HG02678 (cell line): ENCODE results near the gene DDRGK1.
A peak's percentile ranks its signal among the peaks of the same experiment; 100 is the strongest.
"Not testable (repeated sequence)": the region's sequence is repeated elsewhere in the genome, so short reads cannot be mapped to it uniquely, and the experiment has no call there.

Source experiments
- ATAC-seq: cut with Tn5 transposase; IDR thresholded peaks from one replicate; pipeline ENCODE4 v1.9.1; 2021; ENCODE audit warnings: mild to moderate bottlenecking, moderate library complexity; ENCODE audit not compliant: unreplicated experiment

The DDRGK1 gene

GRCh38 chr20:3218307-3218988, 14.0 kb upstream of the DDRGK1 start:
- ATAC-seq = no peak

DNA sequence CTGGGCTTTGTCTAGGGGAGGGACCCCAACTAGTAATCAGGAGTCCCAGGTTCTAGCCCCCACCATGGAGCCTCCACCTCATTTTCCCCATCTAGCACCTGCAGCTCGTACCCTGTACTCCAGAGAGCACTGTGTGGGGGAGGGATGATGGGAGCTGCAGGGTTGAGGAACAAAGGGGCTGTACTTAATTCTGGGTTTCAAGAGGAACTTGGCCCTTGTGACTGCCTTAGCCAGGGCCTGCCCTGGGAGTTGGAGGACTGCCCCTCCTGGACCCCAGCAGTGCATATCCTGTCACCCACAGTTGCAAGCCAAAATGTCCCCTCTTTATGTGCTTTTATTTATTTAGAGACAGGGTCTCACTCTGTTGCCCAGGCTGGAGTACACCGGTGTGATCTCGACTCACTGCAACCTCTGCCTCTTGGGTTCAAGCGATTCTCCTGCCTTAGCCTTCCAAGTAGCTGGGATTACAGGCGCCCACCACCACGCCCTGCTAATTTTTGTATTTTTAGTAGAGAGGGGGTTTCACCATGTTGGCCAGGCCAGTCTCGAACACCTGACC, 11.0 kb upstream of the DDRGK1 start:
- not testable (repeated sequence) for ATAC-seq

DNA sequence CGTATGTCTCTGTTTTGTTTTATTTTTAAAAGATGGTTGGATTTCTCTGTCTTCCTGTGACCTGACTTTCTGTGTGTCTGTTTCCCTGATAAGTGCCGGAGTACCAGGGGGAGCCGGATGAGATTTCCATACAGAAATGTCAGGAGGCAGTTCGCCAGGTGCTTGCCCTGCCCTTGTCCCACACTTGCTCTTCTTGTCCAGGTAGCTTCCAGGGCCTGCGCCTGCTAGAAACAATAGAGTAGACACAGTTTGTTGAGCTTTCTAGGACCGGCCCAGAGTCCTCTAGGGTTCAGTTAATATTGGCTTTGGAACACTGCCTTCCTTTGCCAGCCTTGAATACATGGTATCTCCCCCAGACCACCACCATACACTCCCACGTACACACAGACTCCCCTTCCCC, 8.7 kb upstream of the DDRGK1 start:
- ATAC-seq = no peak

DNA sequence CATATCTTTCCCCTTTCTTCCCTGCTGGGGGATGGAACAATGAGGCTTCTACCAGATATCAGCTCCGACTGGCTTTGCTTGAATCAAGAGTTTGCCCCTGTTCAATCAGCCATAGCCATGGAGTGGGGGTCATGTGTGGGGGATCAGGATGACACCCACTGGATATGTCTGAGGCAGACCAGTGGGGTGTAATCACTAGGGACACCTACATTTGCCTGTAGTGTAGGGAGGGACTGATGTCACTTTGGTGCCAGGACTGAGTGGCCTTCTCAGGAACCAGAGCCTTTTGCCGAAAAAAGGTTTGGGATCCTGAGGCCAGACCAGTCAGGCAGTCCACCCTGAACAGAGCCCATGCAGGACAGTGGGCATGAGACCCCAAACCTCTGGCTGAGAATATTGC, 5.9 kb upstream of the DDRGK1 start:
- ATAC-seq = no peak

- ATAC-seq = peak; percentile 20
These were observed 5.5 kb upstream of the DDRGK1 start for GRCh38 chr20:3209946-3210317.

DNA sequence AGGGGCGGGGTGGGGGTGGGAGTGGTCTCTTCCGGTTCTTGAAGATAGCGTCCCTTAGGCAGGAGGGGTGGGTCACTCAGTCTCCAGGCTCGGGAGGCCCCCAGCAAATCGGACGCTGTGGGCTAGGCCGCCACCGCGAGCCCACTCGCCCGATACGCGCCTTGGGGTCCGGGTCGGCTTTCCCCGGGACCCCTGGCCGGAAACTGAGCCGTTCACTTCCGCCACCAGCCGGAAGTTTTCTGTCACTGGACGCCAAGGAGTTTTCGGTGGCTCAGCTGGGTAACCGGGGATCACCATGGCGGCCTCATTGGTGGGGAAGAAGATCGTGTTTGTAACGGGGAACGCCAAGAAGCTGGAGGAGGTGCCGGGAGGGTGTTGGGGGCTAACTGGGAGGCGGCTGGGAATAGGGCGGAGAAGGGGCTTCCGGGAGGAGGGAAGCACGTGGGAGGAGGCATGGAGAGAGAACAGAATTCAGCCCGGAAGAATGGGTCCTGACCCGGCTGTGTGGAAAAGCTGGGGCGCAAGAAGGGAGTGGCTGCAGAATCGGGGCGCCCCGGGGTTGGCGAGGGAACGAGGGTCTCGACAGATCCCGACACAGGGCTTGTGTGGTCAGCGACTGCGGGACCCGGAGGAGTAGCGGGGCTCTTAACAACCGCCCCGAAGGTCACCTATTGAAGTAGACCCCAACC, 4.9 kb upstream of the DDRGK1 start, which contains the start of gene ITPA:
ITPA (plus strand) TSS at position 242 of the 689 bp plus-strand sequence; CDS start at position 296, 54 bp downstream.
- ATAC-seq = peak; percentile 48

DNA sequence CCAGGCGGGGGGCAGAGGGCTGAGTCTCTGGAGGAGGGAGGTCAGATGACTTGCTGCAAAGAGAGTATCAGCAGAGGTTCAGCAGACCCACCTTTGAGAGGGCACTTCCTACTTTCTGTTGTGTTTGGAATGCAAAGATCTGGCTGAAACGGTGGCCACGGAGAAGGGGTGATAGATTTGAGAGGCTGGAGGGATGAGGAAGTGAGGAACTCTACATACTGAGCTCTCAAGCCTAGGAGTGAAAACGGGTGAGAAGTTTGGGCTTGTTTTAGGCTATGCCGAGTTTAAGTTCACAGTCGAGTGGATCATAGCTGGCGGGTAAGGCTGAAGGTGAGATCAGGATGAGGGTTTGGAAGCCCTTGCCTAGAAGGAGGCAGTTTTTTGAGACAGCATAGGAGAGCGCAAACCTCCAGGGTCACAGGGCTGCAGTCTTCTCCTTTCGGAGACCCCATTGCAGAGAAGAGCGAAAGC, 4.3 kb upstream of the DDRGK1 start:
- peak; percentile 3 for ATAC-seq

DNA sequence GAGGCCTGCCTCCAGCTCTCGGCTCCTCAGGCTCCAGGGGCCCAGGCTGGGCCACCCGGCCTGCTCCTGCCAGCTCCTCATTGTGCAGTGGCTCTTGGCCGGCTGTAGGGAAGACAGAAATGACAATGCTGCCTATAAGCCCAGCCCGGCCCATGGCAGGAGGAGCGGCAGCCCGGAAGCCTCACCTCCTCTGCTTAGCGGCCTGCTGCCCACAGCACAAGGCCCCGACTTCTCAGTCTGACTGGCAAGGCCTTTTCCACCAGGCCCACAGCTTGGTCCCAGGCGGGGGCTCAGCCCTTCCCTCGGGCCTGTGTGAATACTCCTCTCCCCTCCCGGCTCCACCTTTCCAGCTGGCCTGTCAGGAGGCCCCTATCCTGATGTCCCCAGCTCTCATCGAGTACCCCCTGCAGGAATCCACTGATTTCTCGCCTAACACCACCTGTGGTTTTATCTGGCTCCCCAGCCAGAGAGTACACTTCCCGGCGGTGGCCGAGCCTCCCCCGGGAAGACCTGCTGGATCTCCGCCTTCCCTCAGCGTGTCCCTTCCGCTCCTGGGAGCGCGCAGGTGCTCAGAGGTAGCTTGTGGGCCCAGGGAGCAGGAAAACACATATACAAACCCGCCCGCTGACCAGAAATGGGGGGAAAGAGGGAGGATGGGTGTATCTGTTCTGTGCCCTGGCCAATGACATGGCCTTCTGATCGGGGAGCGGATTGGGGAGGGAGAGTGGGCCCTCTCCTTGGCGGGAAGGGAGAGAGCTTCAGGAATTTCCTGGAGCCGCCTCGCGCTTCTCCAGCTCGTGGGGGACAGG, 963 bp downstream of the DDRGK1 start:
- peak; percentile 4 for ATAC-seq

DNA sequence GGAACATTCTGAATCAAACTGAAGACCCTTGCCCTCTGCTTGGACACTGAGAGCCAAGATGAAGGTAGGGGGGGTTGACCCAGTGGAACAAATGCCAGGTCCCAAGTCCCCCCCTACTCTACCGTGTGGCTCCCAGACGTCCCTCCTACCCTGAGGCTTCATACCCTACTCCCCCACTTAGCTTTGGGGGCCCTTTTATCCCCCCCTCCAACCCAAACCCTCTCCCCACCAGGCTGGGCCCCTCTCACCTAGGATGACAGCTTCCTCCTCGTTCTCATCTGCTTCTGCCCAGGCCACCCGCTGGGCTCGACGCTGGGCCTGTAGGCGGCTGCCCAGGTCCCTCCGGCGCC, 1.5 kb downstream of the DDRGK1 start:
- ATAC-seq = no peak

DNA sequence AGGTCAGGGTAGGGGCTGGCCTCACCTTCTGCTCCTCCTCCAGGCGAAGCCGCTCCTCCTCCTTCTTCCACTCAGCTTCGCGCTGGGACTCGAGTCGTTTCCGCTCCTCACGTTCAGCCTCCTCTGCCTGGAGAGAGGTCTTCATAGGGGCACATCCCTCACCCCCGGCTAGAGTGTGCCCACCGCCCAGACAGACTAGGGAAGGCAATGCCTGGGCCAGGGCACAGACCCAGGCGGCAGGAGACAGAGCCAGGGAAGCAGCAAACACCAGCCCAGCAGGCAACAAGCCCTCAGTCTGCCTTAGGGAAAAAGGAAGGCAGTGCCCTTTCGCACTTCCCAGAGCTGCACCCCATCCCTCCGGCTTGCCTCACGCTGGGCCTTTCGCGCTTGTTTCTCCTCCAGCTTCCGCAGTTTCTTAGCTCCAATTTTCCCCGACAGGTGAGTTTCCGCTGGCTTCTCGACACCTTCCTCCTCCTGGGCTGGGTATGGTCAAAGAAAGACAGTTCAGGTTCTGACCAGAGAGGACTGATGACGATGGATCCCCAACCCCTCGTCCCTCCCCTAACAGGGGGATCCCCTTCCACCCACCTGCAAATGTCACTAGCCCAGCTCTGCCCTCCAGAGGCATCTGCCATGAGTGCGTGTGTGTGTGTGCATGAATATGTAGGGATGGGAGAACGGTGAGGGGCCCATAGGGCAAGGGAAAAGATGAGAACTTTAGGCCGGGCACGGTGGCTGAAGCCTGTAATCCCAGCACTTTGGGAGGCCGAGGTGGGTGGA, 4.3 kb downstream of the DDRGK1 start:
- ATAC-seq = no peak

DNA sequence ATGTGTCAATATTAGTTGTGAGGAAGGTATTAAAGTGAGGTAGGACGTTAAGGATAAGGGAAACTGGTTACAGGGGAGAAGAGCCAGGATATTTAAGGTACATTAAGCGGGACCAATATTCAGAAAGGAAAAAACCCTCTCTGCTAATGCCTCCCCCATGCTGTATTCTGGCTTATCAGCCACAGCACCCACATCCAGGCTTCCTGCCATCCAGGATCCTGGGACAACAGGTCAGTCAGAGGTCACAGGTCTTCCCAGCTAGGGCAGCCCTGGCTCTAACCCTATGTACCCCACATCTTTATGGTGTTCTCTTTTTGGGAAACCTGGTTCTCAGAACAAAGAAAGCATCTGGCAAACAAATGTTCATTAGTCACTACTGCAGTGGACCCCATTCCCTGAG, 5.3 kb downstream of the DDRGK1 start:
- no peak for ATAC-seq

- no peak for ATAC-seq
These were observed 8.8 kb downstream of the DDRGK1 start for GRCh38 chr20:3195590-3196237.

- no peak for ATAC-seq
These were observed 9.7 kb downstream of the DDRGK1 start for GRCh38 chr20:3194617-3195280.

GRCh38 chr20:3193806-3194616, 10.5 kb downstream of the DDRGK1 start:
- ATAC-seq = no peak

GRCh38 chr20:3192226-3193015, 12.1 kb downstream of the DDRGK1 start:
- ATAC-seq = no peak

GRCh38 chr20:3190681-3191111, 13.8 kb downstream of the DDRGK1 start:
- ATAC-seq = no peak

GRCh38 chr20:3189561-3190131, 14.8 kb downstream of the DDRGK1 start:
- no peak for ATAC-seq
